Activated B cell treated with CpG ODN at 0.5 μM for 24 hours (primary cell): ENCODE results near the gene XYLT1. TPM values are rescaled to one million over a fixed set of nuclear protein-coding genes. Genes with fewer than 3 reads are reported as not detected.

Experiments
- ATAC-seq: fragments of 200-7000 bp; cut with Tn5 transposase; one replicate; pipeline ENCODE4 v1.10.0; 2021; ENCODE audit warnings: low read depth, mild to moderate bottlenecking, moderate library complexity
- CTCF ChIA-PET: fragments of 350-600 bp; sonication (Branson Sonifier 250); formaldehyde crosslinking; loops from one replicate; lab custom pipeline; 2021; ENCODE audit warnings: antibody characterized with exemption; lab: Charles Lee
- POLR2A ChIA-PET: fragments of 350-600 bp; sonication (Branson Sonifier 250); formaldehyde crosslinking; loops from one replicate; lab custom pipeline; 2021; ENCODE audit warnings: antibody characterized with exemption; lab: Charles Lee
- DNase-seq: peaks from one replicate; pipeline ENCODE4 v3.0.0; 2022
- H3K27ac Mint-ChIP-seq: one replicate; pipeline ENCODE4 v1.8.0; 2020; ENCODE audit warnings: mixed read lengths
- H3K27me3 Mint-ChIP-seq: one replicate; pipeline ENCODE4 v1.8.0; 2021; ENCODE audit warnings: mixed read lengths
- H3K36me3 Mint-ChIP-seq: one replicate; pipeline ENCODE4 v1.8.0; 2021; ENCODE audit warnings: low read depth, mixed read lengths
- H3K4me1 Mint-ChIP-seq: one replicate; pipeline ENCODE4 v1.8.0; 2021; ENCODE audit warnings: mixed read lengths
- H3K4me3 Mint-ChIP-seq: one replicate; pipeline ENCODE4 v1.8.0; 2020; ENCODE audit warnings: mild to moderate bottlenecking, mixed read lengths
- H3K9me3 Mint-ChIP-seq: one replicate; pipeline ENCODE4 v1.8.0; 2020; ENCODE audit warnings: mixed read lengths
- CTCF ChIP-seq: fragments of 200-600 bp; IDR thresholded peaks from one replicate; pipeline ENCODE4 v1.8.0; 2022; ENCODE audit warnings: antibody characterized with exemption, mild to moderate bottlenecking
- intact Hi-C: fragments of 100-400 bp; cut with micrococcal nuclease; formaldehyde crosslinking; loops from one replicate; pipeline ENCODE4 v1.15.1; 2024
- total RNA-seq: library from RNA; stranded (reverse); gene quantifications from 2 replicates; pipeline ENCODE4 v1.2.3, GENCODE V29; 2022

The XYLT1 gene
- total RNA-seq, 1 donor from 2014 or later, result 17.0 TPM

GRCh38 chr16:17382514-17382913 is 88.2 kb downstream of the XYLT1 start:
- ChIA-PET CTCF (interaction anchor here (1.1 kb wide), 1 partner anchor 104 kb away, joined by 4 read pairs; no protein-coding TSS in a partner anchor), POLR2A (no interaction called here)
- H3K27ac Mint-ChIP-seq, result no peak overlapping the region
- TF ChIP-seq CTCF, result no peak
- no peak overlapping the region for H3K4me3 Mint-ChIP-seq
- ATAC-seq (no peak), DNase-seq (no peak)
- no peaks in the 10 kb centered on the region for H3K36me3 Mint-ChIP-seq
- intact Hi-C loops, result no loop called here
- H3K9me3 Mint-ChIP-seq, result no peaks in the 10 kb centered on the region
- no peaks in the 10 kb centered on the region for H3K27me3 Mint-ChIP-seq
- H3K4me1 Mint-ChIP-seq, result peaks cover 63% of the 10 kb centered on the region

- TF ChIP-seq CTCF, result no peak
- Mint-ChIP-seq H3K27ac (no peak overlapping the region), H3K4me3 (no peak overlapping the region), H3K9me3 (no peaks in the 10 kb centered on the region), H3K27me3 (no peaks in the 10 kb centered on the region), H3K36me3 (no peaks in the 10 kb centered on the region), H3K4me1 (peaks cover 70% of the 10 kb centered on the region)
- no peak for ATAC-seq
- intact Hi-C loops, result no loop called here
- CTCF ChIA-PET, result interaction anchor here (0.6 kb wide), 1 partner anchor 86 kb away, joined by 3 read pairs; no protein-coding TSS in a partner anchor
- no peak for DNase-seq
- POLR2A ChIA-PET, result interaction anchor here (0.6 to 1.7 kb wide), 3 partner anchors 11 to 144 kb away, joined by 3 to 6 read pairs (median 5); no protein-coding TSS in a partner anchor
Measured at GRCh38 chr16:17381784-17382183, 89.0 kb downstream of the XYLT1 start.

GRCh38 chr16:17380613-17381012 is 90.1 kb downstream of the XYLT1 start:
- ChIA-PET POLR2A (interaction anchor here (0.7 to 1.7 kb wide), 3 partner anchors 10 to 35 kb away, joined by 5 to 7 read pairs (median 6); no protein-coding TSS in a partner anchor), CTCF (interaction anchor here (1.0 to 1.3 kb wide), 2 partner anchors 35 to 89 kb away, joined by 3 read pairs; no protein-coding TSS in a partner anchor)
- ATAC-seq (no peak), DNase-seq (no peak)
- peak overlapping the region; percentile 25 for H3K4me3 Mint-ChIP-seq
- TF ChIP-seq CTCF, result no peak
- H3K27ac Mint-ChIP-seq, result peak overlapping the region; percentile 43
- intact Hi-C loops, result no loop called here
- H3K4me1 Mint-ChIP-seq, result peaks cover 77% of the 10 kb centered on the region
- no peaks in the 10 kb centered on the region for H3K36me3 Mint-ChIP-seq
- H3K9me3 Mint-ChIP-seq, result no peaks in the 10 kb centered on the region
- no peaks in the 10 kb centered on the region for H3K27me3 Mint-ChIP-seq

GRCh38 chr16:17379121-17379571 is 91.6 kb downstream of the XYLT1 start:
- Mint-ChIP-seq H3K4me1 (peaks cover 88% of the 10 kb centered on the region), H3K4me3 (no peak overlapping the region), H3K36me3 (no peaks in the 10 kb centered on the region), H3K9me3 (no peaks in the 10 kb centered on the region), H3K27me3 (no peaks in the 10 kb centered on the region), H3K27ac (peak overlapping the region; percentile 24)
- ATAC-seq (no peak), DNase-seq (no peak)
- POLR2A ChIA-PET, result interaction anchor here (2.3 kb wide), 1 partner anchor 37 kb away, joined by 31 read pairs; no protein-coding TSS in a partner anchor
- intact Hi-C loops, result loop anchor here (2.0 to 10.0 kb wide), 7 partner anchors 14 to 354 kb away; no protein-coding TSS in a partner anchor
- CTCF ChIA-PET, result interaction anchor here (1.7 to 3.4 kb wide), 2 partner anchors 78 to 89 kb away, joined by 4 to 16 read pairs; no protein-coding TSS in a partner anchor
- TF ChIP-seq CTCF, result no peak
